HG02840 (cell line): ENCODE measurements around the gene CCDC51.
"Not testable (repeated sequence)": the region's sequence is repeated elsewhere in the genome, so short reads cannot be mapped to it uniquely, and the experiment has no call there.

Experiments
- ATAC-seq: cut with Tn5 transposase; IDR thresholded peaks from one replicate; pipeline ENCODE4 v1.9.1; 2021; ENCODE audit warnings: mild to moderate bottlenecking, moderate library complexity, moderate number of reproducible peaks; ENCODE audit not compliant: unreplicated experiment, low FRiP score

Gene CCDC51

DNA sequence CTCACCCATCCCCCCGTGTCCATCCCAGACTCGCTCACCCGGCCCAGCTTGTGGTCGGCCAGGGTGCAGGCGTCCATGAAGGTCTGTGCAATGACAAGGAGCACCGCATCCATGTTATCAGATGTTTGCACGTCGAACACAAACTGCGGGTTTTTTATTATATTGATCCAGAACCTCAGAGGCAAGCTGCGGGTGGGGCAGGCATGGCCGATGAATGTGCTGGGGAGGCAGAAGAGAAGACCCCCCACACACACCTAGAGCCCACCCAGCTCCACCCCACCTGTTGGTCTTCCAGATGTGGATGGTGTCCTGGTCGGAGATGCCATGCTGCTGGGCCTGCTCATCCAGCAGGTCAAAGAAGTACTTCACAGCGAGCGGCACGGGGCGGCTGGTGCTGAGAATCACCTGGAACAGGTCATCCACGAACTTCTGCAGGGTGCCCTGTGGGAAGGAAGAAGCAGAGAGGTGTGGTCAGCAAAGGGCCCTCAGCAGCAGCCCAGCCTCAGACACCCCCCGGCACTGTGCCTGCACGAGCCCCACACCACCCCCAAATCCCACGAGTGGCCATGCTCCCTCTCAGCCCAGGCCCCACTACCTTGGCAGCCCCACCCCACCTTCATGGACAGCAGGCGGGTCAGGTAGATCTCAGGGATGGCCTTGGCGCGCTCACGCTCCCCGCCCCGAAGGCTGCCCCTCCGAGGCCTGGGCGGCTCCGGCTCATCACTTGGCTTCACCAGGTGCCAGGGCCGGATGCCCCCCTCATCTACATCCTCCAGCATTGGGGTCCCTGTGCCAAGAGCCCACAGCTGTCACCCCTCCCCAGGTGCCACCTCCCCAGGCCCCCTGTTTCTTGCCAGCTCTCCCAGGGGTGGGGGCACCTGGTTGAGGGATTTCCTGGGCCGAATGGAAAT is 30.4 kb downstream of the CCDC51 start:
- no peak for ATAC-seq

DNA sequence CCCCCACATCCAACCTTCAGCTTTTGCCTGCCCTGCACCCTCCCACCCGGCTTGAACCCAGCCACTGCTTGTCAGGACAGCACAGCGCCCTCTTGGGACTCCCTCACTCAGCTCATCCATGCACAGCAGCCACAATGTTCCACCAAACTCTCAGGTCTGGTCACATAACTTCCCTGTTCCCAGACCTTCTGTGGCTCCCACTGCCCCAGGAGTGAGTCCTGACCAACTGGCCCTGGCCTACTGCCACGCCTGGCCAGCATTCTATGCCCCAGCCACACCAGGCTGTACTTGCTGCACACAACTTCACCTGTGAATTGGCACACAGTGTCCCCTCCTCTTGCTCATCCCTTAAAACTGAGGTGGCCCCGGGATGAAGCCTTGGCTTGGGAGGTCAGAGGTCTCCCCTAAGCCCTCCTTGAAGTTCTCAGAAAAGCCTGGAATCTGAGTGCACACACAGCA is 31.1 kb downstream of the CCDC51 start:
- no peak for ATAC-seq

DNA sequence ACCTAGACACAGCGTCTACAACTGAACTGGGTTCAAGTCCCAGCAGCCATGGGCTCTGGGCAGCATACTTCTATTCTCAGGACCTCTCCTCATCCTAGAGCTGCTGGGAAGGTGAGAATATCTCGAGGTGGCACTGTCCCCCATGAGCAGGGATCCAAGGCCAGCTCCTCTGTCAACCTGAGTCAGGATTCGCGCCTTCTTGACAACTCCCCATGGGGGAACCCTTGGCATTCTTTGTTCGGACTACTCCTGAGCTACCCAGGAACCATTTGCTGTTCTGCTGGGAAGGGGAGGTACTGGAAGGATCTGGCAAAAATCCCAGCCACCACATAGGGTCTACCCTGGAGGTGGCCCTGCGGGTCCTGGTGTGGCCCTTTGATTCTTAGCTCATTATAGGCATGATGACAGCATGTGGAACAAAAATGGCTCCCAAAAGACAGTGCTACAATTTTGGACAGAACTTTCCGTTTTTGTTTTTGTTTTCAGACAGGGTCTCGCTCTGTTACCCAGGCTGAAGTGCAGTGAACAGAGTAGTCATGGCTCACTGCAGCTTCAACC is 32.3 kb downstream of the CCDC51 start:
- ATAC-seq: no peak

DNA sequence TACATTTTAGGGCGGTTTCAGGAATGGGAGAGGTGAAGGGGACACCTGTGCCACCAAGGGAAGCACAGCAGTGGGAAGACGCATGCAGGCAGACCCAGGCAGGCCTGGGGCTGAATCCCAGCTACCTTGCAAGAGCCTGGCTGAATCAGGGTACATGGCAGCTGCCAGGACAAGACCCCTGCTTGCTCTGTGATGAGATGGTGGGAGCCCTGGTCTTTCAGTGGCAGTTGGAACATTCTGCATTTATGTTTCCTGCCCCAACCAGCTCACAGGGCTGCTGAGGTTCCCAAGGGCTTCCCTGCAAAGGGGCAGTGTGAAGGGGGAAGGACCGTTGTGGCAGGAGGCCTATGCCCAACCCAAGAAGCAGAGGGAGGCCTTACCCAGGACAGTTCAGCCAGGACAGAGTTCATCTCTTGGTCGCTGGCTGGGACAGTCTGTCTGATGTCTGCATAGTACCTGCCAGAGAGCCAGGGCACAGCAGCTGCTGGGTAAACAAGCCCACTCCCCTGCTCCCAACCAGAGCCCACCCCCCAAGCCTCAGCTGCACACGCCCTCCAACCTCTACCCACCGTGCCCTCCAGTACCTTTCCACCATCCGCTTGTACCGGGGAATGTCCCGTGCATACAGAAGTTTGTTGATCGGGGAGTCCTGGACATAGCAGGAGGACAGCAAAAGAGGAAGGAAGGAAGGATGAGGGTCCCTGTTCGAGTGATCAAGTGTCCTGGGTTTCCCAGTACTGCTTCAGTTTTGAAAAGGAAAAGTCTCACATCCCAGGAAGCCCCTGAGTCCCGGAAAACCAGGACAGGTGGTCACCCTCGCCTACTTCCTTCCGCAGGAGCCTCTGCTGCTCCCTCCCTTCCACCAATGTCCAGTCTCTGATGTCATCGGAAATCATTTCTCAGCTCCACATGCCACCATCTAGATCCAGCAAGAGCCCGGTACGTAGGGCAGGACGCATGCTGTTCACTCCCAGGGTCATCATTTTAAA is 33.2 kb downstream of the CCDC51 start:
- no peak for ATAC-seq

GRCh38 chr3:48405971-48406370 is 33.9 kb downstream of the CCDC51 start:
- no peak for ATAC-seq

GRCh38 chr3:48405343-48405881 is 34.5 kb downstream of the CCDC51 start:
- ATAC-seq: no peak

DNA sequence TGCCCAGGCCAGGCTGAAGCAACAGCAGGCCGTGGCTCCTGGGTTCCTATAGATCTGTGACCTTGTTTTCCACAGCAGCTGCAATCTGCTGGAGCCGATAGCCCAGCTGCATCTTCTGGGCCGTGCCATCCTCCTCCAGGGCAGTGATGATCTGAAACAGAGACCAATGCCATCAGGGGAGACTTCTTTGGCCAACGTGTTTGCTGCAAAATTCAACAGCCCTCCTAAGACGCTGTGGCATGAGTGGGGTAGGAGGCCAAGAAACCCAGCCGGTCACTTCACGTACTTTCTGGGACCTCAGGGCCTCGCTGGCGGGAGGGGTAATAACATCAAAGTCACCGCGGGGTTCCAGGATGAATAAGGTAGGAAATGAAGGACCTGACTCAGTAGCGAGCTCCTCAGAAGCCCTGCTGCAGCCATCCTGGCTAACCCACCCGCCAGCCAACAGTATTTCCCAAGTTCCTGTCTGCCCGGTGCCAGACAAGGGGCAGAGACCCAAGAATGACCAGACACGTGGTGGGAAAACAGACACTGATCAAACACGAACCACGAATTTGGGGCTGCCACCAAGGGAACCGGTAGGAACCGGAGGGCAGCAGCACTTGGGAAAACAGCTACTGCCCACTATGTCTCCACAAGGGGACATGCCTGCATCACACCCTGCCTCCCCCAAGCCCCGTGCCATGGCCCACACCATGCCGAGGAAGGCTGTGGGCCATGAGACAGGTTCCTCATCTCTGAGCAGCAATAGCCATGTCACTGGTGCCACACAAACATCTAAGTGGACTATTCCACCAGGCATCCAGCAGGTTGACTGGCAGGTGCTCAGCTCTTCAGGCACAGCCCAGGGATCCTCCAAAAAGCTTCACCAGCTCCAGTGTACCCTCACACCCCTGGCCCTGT is 35.2 kb downstream of the CCDC51 start:
- ATAC-seq: no peak

- ATAC-seq: no peak
These were observed 36.1 kb downstream of the CCDC51 start for GRCh38 chr3:48403533-48404439.

- no peak for ATAC-seq
These were observed 37.0 kb downstream of the CCDC51 start for GRCh38 chr3:48402907-48403306.

DNA sequence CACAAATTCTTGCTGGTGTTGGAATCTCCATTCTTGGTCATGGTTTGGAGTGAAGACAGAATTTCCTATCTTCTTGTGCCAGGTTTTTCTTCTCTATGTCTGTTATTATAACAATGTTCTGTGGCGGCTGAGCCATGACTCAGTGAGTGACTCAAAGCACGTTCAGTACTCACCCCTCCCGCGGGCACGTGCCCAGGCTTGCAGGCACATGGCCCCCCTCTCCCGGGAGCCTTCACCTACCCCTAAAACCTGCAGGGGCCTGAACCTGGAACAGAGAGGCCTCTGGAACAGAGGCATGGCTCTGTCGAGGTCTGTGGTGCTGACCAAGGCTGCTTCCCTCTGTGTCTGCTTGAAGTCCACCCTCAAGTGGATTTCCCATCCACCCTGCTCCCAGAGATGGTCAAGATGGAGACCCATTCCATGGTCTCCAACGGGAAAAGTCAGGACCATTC is 37.6 kb downstream of the CCDC51 start:
- no peak for ATAC-seq

GRCh38 chr3:48401434-48401901 is 38.5 kb downstream of the CCDC51 start:
- ATAC-seq: not testable (repeated sequence)

DNA sequence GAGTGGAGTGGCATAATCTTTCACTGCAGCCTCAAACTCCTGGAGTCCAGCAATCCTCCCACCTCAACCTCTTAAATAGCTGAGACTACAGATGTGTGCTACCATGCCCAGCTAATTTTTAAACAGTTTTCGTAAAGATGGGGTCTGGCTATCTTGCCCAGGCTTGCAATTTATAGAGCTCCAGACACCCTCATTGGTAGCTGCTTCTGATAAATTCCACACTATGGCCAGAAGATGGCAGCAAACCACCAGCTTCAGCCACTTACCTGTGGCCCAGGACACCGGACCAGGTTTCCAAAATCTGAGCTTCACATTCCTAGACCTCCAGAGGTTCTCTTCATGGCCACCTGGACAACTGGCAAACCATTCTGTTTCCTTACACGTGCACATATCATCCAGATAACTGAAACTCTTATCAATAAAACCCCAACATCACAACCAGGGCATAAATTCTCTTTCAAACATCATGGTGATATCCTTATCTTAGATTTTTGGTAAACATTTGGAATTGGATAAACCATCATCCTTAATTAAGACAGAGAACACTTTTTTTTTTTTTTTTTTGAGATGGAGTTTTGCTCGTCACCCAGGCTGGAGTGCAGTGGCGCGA is 39.0 kb downstream of the CCDC51 start:
- ATAC-seq: no peak

DNA sequence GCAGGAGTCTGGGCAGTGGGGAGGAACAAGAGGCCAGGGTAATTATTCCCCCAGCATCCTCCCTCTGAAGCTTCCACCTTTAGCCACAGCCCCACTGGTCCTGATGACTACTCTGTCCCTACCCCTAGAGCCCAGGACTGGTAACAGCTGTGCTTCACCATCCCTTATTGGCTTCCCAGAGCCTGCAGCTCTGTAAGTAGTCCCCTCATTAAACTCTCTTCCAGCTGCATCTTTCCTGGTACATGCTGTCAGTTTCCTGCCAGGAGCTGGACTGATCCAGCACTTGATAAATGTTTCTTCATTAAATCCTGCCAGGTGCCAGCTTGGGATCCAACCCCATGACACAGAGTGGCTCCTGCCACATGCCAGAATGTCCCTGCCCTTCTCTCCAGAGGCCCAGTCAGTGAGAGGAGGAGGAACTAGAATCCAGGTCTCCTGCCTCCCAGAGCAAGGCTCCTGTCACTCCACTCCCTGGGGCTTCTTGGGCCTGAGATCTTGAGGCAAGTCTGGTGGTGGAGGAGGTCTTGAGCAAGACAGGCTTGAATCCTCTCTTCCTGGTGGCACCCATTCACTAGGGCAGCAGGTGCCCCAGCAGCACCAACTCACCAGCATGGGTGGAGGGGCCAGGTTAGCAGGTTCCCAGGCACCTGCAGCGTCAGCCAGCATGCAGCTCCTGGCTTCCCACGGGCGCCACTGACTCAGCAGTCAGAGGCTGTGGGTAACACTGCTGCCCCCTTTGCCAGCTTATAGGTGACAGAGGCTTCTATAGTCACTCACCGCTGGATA is 40.3 kb downstream of the CCDC51 start:
- ATAC-seq: no peak

DNA sequence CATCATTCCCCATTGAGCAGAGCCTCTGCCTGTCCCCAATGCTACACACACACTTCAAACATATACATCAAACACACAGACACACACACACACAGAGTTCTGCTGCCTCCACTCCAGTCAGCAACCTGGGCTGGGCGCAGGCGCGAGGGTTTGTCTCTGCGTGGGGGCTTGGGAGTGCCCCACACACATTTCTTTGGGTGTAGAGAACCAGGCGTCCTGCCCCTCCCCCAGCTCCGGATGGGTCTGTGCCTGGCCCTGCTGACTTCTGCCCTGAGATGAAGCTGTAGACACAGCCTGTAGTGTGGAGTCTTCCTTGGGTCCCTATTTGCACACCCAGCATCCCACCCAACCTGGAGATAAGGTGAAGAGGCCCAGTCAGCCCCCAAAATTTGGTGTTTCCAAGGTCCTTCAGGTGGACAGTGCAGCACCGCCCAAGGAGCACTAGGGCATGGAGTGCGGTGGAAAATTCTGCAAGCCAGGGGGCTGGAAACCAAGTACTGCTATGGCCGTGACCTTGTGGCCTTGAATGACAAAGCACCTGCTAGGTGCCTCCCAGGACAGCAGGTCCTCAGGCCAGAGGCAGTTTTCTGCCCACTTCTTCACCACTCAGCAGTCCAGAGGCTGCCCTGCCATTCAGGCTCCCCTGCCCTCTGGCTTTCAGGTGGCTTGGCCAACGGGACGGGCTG is 41.1 kb downstream of the CCDC51 start:
- ATAC-seq: no peak

GRCh38 chr3:48397767-48398681 is 41.9 kb downstream of the CCDC51 start:
- ATAC-seq: no peak
